ENCODE results near the gene RPUSD1. TPM values are rescaled to one million over a fixed set of nuclear protein-coding genes. Genes with fewer than 3 reads are reported as not detected.

Gene RPUSD1
- total and polyA plus RNA-seq, 7 donors = 10.7 to 31.1 (median 14.7) TPM

DNA sequence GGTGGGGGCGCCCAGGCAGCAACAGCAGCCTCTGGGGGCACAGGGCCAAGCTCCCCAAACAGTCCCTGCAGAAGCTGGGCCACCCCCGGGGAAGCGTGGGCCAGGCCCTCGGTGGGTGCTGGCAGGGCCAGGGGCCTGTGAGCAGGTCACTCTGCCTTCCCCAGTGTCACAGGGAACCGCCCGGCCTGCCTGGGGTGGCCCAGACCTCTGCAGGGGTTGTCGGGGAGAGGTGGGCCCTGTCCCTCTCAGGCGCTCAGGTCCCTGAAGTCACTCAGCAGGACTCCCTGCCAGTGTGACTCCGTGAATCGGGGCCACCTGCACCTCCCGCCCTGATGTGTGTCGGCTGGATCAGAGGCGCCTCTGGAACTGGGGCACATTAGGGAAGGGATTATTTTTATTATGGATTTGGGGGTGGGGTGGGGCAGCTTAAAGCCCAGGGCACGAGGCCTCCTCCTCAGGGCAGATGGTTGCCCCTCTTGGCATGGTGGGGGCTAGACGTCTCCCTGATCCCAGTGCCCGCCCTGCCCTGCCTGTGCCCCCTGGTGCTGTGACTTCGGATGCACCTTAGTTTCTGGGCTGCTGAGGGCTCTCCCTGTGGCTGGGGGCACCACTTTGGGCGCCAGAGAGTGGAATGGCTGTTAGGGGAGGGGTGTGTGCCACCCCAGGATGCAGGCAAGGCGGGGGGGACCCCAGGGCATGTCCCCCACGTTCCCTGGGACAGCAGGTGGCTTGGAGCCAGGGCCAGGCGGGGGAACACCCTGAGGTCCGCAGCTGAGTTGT lies 13.6 kb upstream of the RPUSD1 start:
- Histone ChIP-seq H3K4me3 (no peak overlapping the region), H3K27ac (no peak overlapping the region), H3K36me3 (no peaks in the 10 kb centered on the region), H3K9me3 (peaks cover 0 to 3% (median 0%) of the 10 kb centered on the region in 4 donors), H3K4me1 (peaks cover 0 to 13% (median 8%) of the 10 kb centered on the region in 4 donors), H3K27me3 (peaks cover 19 to 73% (median 57%) of the 10 kb centered on the region in 3 donors)
- whole genome bisulfite sequencing, 2 donors = 36 to 60% methylated on average over 22 of the region's 22 CpGs
- TF ChIP-seq CTCF (IDR thresholded peaks at IDR 0.05) (no peak), POLR2A (IDR thresholded peaks at IDR 0.05) (no peak), EP300 (IDR thresholded peaks at IDR 0.05) (no peak), POLR2AphosphoS5 (IDR thresholded peaks at IDR 0.05) (no peak)
- intact Hi-C loops (cut with DNase I) = no loop called here
- no peak for DNase-seq

DNA sequence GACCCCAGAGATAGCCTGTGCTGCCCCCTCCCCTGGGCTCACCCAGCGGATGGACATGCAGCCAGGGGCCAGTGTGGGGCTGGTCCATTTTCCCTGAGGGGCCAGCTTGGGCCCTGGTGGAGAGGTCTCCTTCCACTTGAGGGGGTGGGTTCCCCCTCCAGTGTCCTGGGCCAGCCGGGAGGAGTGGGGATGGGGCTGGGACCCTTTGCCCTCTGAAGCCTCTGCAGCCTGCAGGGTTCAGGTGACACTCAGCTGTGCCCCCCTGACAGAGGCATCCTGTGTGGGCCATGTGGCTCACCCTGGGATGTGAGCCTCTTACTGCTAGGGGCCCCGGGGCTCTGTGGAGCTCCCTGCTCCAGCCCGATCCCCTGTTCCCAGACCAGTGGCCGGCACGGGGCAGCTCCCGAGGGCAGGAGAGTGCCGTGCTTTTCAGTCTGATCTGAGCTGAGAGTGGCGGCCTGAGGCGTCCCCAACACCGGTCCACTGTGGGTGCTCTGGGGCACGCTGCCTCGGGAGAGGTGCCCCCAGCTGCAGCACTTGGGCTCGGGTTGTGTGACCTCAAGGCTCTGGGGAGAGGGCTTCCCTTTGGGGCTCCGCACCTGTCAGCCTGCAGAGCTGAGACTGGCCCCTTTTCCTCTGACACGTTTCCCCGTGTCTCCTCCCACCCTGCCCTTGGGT lies 12.8 kb upstream of the RPUSD1 start:
- Histone ChIP-seq H3K4me3 (no peak overlapping the region), H3K27ac (no peak overlapping the region), H3K36me3 (no peaks in the 10 kb centered on the region), H3K9me3 (peaks cover 0 to 3% (median 0%) of the 10 kb centered on the region in 4 donors), H3K27me3 (peaks cover 19 to 81% (median 57%) of the 10 kb centered on the region in 3 donors), H3K4me1 (peaks cover 0 to 5% (median under 1%) of the 10 kb centered on the region in 4 donors)
- TF ChIP-seq POLR2A (IDR thresholded peaks at IDR 0.05) (no peak), POLR2AphosphoS5 (IDR thresholded peaks at IDR 0.05) (no peak), CTCF (IDR thresholded peaks at IDR 0.05) (no peak), EP300 (IDR thresholded peaks at IDR 0.05) (no peak)
- 12 to 14% methylated on average over 17 of the region's 17 CpGs for WGBS, 2 donors
- no peak for DNase-seq
- intact Hi-C loops (cut with DNase I) = no loop called here

GRCh38 chr16:799948-800833 lies 12.0 kb upstream of the RPUSD1 start, which contains the start of gene GNG13:
Gene GNG13 (minus strand): TSS chr16:800734. CDS start chr16:799077, 1,657 bp downstream.
- H3K27ac ChIP-seq = no peak within 1 kb of the TSS
- DNase-seq = no peak
- TF ChIP-seq POLR2AphosphoS5 (IDR thresholded peaks at IDR 0.05) (no peak), CTCF (IDR thresholded peaks at IDR 0.05) (no peak), POLR2A (IDR thresholded peaks at IDR 0.05) (no peak), EP300 (IDR thresholded peaks at IDR 0.05) (no peak)
- intact Hi-C loops (cut with DNase I) = no loop called here
- no peaks in the 10 kb centered on the region for H3K36me3 ChIP-seq
- H3K9me3 ChIP-seq = peaks cover 0 to 3% (median 0%) of the 10 kb centered on the region in 4 donors
- H3K4me1 ChIP-seq = no peaks in the 10 kb centered on the region
- H3K4me3 ChIP-seq = no peak within 1 kb of the TSS
- 5 to 7% methylated on average over 57 of the region's 57 CpGs for WGBS, 2 donors
- peaks cover 19 to 83% (median 57%) of the 10 kb centered on the region in 3 donors for H3K27me3 ChIP-seq

DNA sequence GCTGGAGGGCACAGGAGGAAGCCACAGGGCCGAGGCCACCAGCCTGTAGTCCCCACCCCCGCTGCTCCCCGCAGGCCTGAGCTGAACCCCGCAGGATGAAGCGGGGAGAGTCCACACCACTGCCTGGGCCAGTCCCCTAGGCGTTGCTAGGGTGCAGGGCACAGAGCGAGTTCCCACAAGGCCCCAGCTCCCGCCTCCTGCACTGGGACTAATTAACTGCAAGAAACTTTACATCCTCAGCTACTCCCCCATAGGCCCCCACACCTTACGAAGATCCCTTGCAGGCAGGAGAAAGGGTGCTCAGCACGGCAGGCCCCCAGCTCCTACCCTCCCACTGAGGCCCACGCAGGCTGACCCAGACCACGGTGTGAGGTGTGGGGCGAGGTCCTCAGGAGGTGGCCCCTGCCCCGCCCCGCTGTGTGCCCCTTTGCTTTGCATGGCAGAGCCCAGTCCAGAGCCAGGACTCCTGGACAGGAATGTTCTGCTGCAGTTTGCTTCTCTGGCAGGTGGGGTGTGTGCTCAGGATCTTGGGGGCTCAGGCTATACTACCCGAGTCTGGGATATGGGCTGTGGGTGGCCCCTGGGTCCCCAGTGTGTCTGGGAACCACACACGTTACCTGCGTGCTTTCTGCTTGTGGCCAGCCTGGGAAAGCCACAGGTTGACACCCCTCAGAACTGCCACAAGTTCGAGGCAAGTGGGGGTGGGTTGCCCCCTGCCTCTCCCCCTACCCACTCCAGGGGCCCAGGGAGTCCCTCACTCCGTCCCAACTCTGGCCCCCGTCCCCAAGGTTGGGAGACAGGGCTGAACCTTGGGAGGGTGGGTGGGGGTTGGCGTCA lies 11.1 kb upstream of the RPUSD1 start:
- Histone ChIP-seq H3K4me1 (no peaks in the 10 kb centered on the region), H3K36me3 (no peaks in the 10 kb centered on the region), H3K27ac (no peak overlapping the region), H3K27me3 (peaks cover 19 to 80% (median 57%) of the 10 kb centered on the region in 3 donors), H3K9me3 (peaks cover 0 to 3% (median 0%) of the 10 kb centered on the region in 4 donors), H3K4me3 (no peak overlapping the region)
- DNase-seq = no peak
- TF ChIP-seq EP300 (IDR thresholded peaks at IDR 0.05) (no peak), POLR2A (IDR thresholded peaks at IDR 0.05) (no peak), CTCF (IDR thresholded peaks at IDR 0.05) (no peak), POLR2AphosphoS5 (IDR thresholded peaks at IDR 0.05) (no peak)
- 48 to 60% methylated on average over 22 of the region's 22 CpGs for WGBS, 2 donors
- intact Hi-C loops (cut with DNase I) = no loop called here

All from sigmoid colon (tissue), 7 donors.